ENCODE results near the gene RELCH. TPM values are rescaled to one million over a fixed set of nuclear protein-coding genes. Genes with fewer than 3 reads are reported as not detected.

RELCH gene, protein sequence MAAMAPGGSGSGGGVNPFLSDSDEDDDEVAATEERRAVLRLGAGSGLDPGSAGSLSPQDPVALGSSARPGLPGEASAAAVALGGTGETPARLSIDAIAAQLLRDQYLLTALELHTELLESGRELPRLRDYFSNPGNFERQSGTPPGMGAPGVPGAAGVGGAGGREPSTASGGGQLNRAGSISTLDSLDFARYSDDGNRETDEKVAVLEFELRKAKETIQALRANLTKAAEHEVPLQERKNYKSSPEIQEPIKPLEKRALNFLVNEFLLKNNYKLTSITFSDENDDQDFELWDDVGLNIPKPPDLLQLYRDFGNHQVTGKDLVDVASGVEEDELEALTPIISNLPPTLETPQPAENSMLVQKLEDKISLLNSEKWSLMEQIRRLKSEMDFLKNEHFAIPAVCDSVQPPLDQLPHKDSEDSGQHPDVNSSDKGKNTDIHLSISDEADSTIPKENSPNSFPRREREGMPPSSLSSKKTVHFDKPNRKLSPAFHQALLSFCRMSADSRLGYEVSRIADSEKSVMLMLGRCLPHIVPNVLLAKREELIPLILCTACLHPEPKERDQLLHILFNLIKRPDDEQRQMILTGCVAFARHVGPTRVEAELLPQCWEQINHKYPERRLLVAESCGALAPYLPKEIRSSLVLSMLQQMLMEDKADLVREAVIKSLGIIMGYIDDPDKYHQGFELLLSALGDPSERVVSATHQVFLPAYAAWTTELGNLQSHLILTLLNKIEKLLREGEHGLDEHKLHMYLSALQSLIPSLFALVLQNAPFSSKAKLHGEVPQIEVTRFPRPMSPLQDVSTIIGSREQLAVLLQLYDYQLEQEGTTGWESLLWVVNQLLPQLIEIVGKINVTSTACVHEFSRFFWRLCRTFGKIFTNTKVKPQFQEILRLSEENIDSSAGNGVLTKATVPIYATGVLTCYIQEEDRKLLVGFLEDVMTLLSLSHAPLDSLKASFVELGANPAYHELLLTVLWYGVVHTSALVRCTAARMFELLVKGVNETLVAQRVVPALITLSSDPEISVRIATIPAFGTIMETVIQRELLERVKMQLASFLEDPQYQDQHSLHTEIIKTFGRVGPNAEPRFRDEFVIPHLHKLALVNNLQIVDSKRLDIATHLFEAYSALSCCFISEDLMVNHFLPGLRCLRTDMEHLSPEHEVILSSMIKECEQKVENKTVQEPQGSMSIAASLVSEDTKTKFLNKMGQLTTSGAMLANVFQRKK
- 10 to 100 TPM; 11.2 to 71.3 (median 26.5) TPM for total RNA-seq

- Histone ChIP-seq H3K4me3 (peak within 1 kb of the TSS; percentile 93 to 94), H3K27ac (peak within 1 kb of the TSS; percentile 61 to 77), H3K9me3 (no peaks in the 10 kb centered on the region), H3K27me3 (no peaks in the 10 kb centered on the region), H3K36me3 (no peaks in the 10 kb centered on the region), H3K4me1 (peaks cover 0 to 9% of the 10 kb centered on the region in 2 donors)
- TF ChIP-seq, protein P1, sequence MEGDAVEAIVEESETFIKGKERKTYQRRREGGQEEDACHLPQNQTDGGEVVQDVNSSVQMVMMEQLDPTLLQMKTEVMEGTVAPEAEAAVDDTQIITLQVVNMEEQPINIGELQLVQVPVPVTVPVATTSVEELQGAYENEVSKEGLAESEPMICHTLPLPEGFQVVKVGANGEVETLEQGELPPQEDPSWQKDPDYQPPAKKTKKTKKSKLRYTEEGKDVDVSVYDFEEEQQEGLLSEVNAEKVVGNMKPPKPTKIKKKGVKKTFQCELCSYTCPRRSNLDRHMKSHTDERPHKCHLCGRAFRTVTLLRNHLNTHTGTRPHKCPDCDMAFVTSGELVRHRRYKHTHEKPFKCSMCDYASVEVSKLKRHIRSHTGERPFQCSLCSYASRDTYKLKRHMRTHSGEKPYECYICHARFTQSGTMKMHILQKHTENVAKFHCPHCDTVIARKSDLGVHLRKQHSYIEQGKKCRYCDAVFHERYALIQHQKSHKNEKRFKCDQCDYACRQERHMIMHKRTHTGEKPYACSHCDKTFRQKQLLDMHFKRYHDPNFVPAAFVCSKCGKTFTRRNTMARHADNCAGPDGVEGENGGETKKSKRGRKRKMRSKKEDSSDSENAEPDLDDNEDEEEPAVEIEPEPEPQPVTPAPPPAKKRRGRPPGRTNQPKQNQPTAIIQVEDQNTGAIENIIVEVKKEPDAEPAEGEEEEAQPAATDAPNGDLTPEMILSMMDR (IDR thresholded peaks at IDR 0.05): no peak
- TF ChIP-seq POLR2A (IDR thresholded peaks at IDR 0.05): peak; percentile 45 to 64
- peak; percentile 93 to 97 for DNase-seq
- intact Hi-C loops (cut with DNase I; ENCODE audit: low total_unique reads): no loop called here
These were observed at the start of gene RELCH, which contains the start of gene PIGN for GRCh38 chr18:62186774-62187542. RELCH (plus strand) TSS chr18:62187255; CDS start chr18:62187506, 251 bp downstream. PIGN (minus strand) TSS chr18:62187056; CDS start chr18:62161353, 25,703 bp downstream.

- no peak overlapping the region for H3K27ac ChIP-seq
- intact Hi-C loops (cut with DNase I; ENCODE audit: low total_unique reads): no loop called here
- H3K4me3 ChIP-seq: no peak overlapping the region
- H3K27me3 ChIP-seq: no peaks in the 10 kb centered on the region
- H3K9me3 ChIP-seq: no peaks in the 10 kb centered on the region
- DNase-seq: no peak
- TF ChIP-seq, protein P1 (IDR thresholded peaks at IDR 0.05): no peak
- no peak for TF ChIP-seq POLR2A (IDR thresholded peaks at IDR 0.05)
- H3K36me3 ChIP-seq: no peaks in the 10 kb centered on the region
- H3K4me1 ChIP-seq: no peaks in the 10 kb centered on the region
These were observed 48.4 kb upstream of the RELCH start for GRCh38 chr18:62138461-62139235.

- Histone ChIP-seq H3K27me3 (no peaks in the 10 kb centered on the region), H3K4me1 (no peaks in the 10 kb centered on the region), H3K9me3 (no peaks in the 10 kb centered on the region), H3K4me3 (no peak overlapping the region), H3K36me3 (no peaks in the 10 kb centered on the region), H3K27ac (no peak overlapping the region)
- no peak for TF ChIP-seq POLR2A (IDR thresholded peaks at IDR 0.05)
- TF ChIP-seq, protein P1 (IDR thresholded peaks at IDR 0.05): no peak
- DNase-seq: no peak
- intact Hi-C loops (cut with DNase I; ENCODE audit: low total_unique reads): no loop called here
These were observed 46.8 kb upstream of the RELCH start for GRCh38 chr18:62140259-62140658.

DNA sequence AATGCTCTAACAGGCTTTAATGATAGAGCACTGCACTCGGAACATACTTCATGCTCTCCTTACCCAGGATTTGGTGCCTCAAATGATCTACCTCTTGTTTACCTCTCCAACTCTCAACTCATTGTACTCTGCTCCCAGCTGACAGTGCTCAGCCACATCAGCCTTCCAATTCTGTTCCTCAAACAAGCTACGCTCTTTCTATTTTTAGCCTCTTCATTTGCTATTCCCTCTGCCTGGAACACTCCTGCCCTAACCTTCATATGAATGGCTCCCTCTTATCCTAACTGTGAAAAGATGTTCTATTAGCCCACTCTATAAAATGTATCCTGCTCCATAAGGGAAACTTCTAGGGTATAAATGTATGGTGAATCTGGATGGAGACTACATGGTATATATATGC, 42.7 kb upstream of the RELCH start:
- H3K9me3 ChIP-seq: no peaks in the 10 kb centered on the region
- no peak for TF ChIP-seq POLR2A (IDR thresholded peaks at IDR 0.05)
- TF ChIP-seq, protein P1 (IDR thresholded peaks at IDR 0.05): no peak
- H3K27me3 ChIP-seq: no peaks in the 10 kb centered on the region
- H3K36me3 ChIP-seq: no peaks in the 10 kb centered on the region
- no peak overlapping the region for H3K27ac ChIP-seq
- intact Hi-C loops (cut with DNase I; ENCODE audit: low total_unique reads): no loop called here
- no peak for DNase-seq
- no peaks in the 10 kb centered on the region for H3K4me1 ChIP-seq
- H3K4me3 ChIP-seq: no peak overlapping the region

All from uterus (tissue), 4 donors.